ENCODE measurements around the gene WDR5.

DNA sequence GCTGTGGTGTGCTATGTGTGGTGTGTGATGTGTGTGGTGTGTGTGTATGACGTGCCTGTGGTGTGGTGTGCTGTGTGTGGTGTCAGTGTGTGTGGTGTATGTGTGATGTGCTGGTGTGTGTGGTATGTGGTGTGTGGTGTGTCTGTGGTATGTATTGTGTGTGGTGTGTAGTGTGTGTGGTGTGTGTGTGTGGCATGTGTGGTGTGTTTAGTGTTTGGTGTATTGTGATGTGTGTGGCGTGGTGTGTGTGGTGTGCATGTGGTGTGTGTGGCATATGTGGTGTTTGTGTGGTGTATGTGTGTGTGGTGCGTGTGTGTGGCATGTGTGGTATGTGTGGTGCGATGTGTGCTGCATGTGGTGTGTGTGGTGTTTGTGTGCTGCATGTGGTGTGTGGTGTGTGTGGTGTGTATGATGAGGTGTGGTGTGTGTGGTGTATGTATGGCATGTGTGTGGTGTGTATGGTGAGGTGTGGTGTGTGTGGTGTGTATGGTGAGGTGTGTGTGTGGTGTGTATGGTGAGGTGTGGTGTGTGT lies 46.7 kb downstream of the WDR5 start:
- TF ChIP-seq, protein P1, sequence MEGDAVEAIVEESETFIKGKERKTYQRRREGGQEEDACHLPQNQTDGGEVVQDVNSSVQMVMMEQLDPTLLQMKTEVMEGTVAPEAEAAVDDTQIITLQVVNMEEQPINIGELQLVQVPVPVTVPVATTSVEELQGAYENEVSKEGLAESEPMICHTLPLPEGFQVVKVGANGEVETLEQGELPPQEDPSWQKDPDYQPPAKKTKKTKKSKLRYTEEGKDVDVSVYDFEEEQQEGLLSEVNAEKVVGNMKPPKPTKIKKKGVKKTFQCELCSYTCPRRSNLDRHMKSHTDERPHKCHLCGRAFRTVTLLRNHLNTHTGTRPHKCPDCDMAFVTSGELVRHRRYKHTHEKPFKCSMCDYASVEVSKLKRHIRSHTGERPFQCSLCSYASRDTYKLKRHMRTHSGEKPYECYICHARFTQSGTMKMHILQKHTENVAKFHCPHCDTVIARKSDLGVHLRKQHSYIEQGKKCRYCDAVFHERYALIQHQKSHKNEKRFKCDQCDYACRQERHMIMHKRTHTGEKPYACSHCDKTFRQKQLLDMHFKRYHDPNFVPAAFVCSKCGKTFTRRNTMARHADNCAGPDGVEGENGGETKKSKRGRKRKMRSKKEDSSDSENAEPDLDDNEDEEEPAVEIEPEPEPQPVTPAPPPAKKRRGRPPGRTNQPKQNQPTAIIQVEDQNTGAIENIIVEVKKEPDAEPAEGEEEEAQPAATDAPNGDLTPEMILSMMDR (IDR thresholded peaks at IDR 0.05), result no peak
- no peak for TF ChIP-seq POLR2A (IDR thresholded peaks at IDR 0.05)
